ENCODE measurements around the gene LRRK1.

Gene LRRK1

DNA sequence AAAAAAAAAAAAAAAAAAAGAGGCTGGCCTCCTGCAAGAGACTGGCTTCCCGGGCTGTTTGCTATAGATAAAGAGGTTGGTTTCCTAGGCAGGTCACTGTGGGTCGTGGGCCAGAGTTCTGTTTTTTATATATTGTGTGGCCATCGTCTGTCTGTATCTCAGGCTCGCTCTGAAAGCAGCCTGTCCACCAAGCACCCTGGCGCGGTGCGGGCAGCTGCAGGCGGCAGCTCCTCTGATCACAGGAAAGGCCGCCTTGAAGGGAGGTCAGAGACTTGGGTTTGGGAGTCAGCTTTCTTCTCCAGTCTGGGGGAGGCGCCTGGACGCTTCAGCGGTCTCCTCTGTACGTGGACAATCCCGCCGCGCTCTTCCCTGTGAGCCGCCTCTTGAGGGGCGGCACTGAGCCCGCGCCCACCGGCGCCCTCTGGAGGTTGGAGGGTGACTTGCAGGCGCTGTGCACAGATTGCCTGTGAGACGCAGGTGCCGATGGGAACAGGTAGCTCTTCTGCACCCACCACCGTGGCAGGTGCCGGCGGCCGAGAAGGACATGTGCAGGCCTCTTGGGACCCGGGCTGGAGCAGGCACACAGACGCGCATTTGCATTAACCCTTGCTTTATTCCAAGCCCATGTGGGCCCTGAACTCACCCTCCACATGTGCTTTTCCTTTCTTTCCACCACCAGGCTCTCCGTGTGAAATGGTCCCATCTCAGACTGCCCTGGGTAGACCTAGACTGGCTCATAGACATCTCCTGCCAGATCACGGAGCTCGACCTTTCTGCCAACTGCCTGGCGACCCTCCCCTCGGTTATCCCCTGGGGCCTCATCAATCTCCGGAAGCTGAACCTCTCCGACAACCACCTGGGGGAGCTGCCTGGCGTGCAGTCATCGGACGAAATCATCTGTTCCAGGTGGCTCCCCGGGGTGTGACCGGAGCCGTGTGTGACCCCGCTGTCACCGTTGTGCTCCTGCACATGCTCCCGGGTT is 89.3 kb downstream of the LRRK1 start:
- peak; percentile 50 for DNase-seq (ENCODE audit: low read depth)

- no peak for DNase-seq (ENCODE audit: low read depth)
Measured at GRCh38 chr15:101009176-101009575, 90.0 kb downstream of the LRRK1 start.

GRCh38 chr15:101010781-101011180 is 91.6 kb downstream of the LRRK1 start:
- no peak for DNase-seq (ENCODE audit: low read depth)

DNA sequence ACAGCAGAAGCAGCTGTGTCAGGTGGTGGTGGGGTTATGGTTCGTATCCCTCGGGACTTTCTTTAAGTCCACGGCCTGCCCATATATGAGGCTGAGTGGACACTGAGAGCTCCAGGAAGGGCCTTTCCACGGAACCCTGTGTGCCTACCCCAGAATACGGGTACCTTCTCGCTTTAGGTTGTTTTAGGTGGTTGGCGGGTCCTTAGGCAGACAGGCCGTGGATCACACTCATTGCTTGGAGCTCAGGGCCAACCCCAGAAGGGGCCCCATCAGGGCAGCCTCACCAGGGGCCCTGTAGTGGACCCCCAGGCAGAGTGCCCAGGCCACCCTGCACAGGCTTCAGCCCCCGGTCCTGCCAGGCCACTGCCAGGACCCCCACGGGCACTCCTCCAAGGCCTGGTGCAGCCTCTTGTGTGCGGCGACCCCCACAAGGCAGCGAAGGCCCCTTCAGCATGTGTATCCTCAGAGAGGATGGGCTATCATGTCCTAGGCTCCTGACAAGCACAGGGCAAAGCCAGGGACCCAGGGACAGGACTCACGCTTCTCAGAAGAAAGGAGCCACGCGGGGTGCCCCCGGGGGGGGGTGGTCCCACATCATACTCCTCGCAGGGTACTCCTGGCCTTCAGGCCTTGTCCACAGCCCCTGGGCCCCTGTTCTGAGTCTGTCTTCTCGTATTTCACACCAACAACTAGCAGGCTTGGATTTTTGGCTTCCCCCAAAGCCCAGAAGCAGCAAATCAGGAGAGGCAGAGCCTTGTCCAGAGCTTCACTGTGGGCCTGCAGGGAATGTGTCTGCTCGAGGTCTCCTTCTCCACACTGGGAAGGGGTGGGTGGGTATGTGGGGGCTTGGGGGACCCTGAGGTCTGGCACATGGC is 93.4 kb downstream of the LRRK1 start:
- DNase-seq (ENCODE audit: low read depth): no peak

DNA sequence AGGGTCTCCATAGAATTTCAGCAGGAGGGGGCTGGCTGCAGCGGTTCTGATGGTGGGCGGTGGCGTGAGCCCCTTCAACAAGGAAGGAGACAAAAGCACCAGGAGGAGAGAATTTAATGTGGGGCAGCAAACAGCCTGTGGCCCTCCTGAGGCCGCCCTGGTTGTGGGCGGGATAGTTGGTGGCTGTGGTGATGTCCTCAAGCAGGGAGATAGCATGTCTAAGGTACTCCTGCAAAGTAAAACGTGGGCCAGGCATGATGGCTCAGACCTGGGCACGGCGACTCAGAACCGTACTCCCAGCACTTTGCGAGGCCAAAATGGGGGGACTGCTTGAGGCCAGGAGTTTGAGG is 94.0 kb downstream of the LRRK1 start:
- no peak for DNase-seq (ENCODE audit: low read depth)

DNA sequence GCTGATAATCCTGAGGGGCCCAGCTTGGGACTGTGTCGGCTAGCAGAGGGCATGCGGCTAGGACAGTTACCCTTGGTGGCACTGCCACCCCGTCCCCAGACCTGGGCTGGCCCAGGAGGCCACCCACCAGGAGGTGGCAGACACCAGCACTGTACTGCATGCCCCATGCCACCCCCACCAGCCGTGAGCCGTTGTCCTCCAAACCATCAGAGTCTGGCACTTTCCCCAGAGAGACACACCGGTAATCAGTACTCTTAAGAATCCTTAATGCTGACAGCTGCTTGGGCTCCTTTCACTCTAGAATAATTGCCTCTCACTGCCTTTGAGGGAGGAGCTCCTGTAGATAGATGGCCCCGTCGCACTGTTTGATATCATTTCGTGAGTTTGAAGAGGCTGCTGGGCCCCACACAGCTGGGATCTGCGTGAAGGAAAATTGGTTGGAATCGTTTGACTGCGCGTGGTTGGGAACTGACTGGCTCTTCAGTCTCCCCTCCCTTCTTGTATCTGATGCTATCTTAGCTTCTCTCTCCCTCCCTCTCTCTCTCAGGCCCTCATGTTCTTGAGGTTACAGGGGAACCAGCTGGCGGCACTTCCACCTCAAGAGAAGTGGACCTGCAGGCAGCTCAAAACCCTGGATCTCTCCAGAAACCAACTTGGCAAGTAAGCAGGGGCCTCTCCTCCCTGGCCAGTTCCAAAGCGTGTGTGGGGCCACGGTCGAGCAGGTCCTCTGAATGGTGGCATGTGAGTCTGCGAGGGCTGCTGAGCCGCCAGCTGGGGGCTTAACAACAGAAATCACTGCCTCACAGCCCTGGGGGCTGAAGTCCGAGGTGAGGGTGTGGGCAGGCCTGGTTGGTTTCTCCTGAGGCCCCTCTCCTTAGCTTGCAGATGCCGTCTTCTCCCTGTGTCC is 94.9 kb downstream of the LRRK1 start:
- no peak for DNase-seq (ENCODE audit: low read depth)

DNA sequence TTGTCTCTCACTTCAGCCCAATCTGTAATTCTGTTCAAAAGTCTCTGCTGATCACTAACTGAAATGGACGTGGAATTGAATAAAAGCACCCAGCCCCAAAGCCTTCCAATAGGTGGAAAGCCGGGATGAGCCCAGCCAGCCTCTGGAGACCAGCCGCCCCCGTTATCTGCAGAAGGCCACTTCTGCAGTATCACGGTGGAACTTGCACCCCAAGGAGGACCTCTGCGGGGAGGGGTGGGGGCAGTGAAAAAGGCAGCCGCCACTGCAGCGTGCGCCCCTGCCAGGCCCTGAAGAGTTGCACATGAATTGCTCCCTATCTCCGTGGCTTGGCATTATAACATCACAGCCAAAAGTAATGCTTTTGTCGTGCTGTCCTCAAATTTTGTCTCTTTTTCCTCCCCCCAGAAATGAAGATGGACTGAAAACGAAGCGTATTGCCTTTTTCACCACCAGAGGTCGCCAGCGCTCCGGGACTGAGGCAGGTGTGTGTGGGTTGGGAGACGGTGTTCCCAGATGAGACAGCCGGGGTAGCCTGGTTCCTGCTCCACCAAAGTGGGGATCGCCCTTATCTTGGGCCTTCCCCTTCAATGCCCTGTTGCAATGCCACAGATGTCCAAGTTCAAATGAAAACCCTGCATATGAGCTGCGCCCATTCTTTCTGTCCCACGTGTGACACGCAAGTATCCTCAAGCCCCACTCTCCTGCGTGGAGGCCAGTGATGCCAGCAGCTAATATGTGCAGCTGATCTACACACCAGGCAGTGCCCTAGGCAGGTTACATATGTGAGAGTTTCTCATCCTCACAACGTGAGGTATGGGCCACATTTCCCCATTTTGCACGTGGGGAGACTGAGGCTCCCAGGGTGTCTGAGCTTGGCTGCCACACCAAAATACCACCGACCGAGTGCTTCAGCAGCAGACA is 96.0 kb downstream of the LRRK1 start:
- no peak for DNase-seq (ENCODE audit: low read depth)

DNA sequence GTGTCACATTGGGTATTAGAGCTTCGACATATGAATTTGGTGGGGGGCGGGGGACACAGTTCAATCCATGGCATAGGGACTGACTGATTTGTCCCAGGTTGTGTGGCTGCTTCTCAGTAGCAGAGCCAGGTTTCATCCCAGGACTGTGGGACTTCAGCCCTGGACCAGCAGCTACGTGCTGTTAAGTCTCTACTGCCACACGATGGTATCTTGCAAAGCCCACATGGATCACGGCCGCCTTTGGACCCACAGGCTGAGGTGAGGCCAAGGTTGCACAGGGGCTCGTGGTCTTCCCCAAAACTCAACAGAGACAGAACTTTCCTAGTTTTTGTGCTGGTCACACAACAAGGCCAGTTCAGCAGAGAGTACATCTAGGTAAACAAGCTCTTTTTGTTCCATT is 97.4 kb downstream of the LRRK1 start:
- DNase-seq (ENCODE audit: low read depth): no peak

GRCh38 chr15:101017093-101017754 is 98.1 kb downstream of the LRRK1 start:
- no peak for DNase-seq (ENCODE audit: low read depth)

- no peak for DNase-seq (ENCODE audit: low read depth)
Measured at GRCh38 chr15:101018016-101018415, 98.9 kb downstream of the LRRK1 start.

- DNase-seq (ENCODE audit: low read depth): no peak
Measured at GRCh38 chr15:101018450-101018849, 99.3 kb downstream of the LRRK1 start.

DNA sequence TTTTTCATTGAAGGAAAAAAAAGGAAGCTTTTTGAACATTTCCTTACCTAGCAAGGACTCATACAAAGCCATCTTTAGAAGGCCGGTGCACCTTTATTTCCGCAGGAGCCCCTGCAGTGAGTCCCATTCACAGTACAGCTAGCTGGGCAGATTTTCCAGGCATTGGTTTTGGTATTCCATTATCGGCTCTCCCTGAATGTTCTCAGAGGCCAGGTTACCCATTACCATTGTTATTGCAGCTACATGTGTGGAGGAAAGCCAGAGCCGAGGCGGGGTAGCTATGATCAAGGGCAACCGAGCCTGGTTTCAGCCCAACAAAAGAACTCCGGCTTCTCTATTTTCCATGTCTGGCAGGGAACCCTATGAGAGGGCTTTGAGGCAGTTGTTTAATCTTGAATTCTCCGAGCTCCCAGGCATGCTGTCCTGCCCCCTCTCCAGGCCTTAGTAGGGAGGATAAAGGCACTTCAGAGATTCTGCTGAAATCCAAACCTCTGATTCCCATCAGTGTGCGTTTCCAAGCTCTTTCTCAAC is 100.3 kb downstream of the LRRK1 start:
- DNase-seq (ENCODE audit: low read depth): no peak

GRCh38 chr15:101020451-101020850 is 101.3 kb downstream of the LRRK1 start:
- DNase-seq (ENCODE audit: low read depth): no peak

GRCh38 chr15:101020945-101021344 is 101.8 kb downstream of the LRRK1 start:
- no peak for DNase-seq (ENCODE audit: low read depth)

DNA sequence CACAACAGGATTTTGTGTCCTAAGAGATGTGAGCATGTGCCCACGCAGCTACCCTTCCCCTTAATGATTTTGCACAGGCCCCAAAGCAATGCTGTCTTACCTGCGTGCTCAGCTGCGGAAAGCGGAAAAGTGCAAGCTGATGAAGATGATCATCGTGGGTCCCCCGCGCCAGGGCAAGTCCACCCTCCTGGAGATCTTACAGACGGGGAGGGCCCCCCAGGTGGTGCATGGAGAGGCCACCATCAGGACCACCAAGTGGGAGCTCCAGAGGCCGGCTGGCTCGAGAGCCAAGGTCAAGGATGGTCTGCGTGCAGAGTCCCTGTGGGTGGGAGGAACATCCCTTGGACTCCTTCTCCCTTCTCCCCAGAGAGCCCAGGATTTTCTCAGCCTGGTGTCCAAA is 103.1 kb downstream of the LRRK1 start:
- DNase-seq (ENCODE audit: low read depth): no peak

GRCh38 chr15:101022876-101023275 is 103.7 kb downstream of the LRRK1 start:
- DNase-seq (ENCODE audit: low read depth): no peak

DNA sequence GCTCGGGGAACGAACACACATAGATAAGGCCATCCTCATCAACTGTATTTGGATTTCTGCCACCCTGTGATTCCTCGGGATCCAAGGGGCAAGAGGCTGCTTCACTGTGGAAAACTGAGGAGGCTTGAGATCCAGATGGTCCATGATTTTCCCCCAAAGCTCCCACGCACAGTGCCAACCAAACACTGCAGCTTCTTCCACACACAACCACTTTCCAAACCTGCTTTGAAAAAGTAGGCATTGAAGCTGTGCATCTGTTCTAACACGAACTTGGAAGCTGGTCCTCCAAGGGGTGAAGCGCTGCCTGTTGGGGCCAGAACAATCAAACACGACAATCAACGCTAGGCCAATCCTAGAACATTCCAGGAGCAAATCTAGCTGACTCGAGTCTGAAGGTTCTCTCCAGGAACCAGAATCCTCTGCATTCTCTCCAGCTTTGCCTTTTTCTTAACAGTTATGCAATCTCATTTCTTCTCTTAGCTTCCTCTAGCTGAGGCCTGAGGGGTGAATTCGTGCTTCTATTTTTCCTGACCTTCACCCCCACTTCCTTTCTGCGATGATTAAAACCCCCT is 104.4 kb downstream of the LRRK1 start:
- no peak for DNase-seq (ENCODE audit: low read depth)

GRCh38 chr15:101024073-101024695 is 105.0 kb downstream of the LRRK1 start:
- DNase-seq (ENCODE audit: low read depth): no peak
